ENCODE results near the gene LILRA1.

GRCh38 chr19:54561840-54562239 lies 31.6 kb upstream of the LILRA1 start:
- TF ChIP-seq, protein P1, sequence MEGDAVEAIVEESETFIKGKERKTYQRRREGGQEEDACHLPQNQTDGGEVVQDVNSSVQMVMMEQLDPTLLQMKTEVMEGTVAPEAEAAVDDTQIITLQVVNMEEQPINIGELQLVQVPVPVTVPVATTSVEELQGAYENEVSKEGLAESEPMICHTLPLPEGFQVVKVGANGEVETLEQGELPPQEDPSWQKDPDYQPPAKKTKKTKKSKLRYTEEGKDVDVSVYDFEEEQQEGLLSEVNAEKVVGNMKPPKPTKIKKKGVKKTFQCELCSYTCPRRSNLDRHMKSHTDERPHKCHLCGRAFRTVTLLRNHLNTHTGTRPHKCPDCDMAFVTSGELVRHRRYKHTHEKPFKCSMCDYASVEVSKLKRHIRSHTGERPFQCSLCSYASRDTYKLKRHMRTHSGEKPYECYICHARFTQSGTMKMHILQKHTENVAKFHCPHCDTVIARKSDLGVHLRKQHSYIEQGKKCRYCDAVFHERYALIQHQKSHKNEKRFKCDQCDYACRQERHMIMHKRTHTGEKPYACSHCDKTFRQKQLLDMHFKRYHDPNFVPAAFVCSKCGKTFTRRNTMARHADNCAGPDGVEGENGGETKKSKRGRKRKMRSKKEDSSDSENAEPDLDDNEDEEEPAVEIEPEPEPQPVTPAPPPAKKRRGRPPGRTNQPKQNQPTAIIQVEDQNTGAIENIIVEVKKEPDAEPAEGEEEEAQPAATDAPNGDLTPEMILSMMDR (IDR thresholded peaks at IDR 0.05) = no peak
- no peak for TF ChIP-seq POLR2A (IDR thresholded peaks at IDR 0.05)
